Measurements from ENCODE around the gene SELENOF. TPM values are rescaled to one million over a fixed set of nuclear protein-coding genes. Genes with fewer than 3 reads are reported as not detected.
"Not testable (repeated sequence)": the region's sequence is repeated elsewhere in the genome, so short reads cannot be mapped to it uniquely, and the experiment has no call there.

SELENOF gene
- total RNA-seq, 1 experiment from 2014 or later = 257 TPM

- DNase-seq (ENCODE audit: low read depth, low spot score) = no peak
These were observed 45.4 kb downstream of the SELENOF start for GRCh38 chr1:86868477-86868876.

GRCh38 chr1:86867278-86867677, 46.6 kb downstream of the SELENOF start:
- in situ Hi-C loops (cut with HindIII; ENCODE audit: low pct_unique_long_range_greater_than_20kb, low sequenced_read_pairs); DNase-seq (ENCODE audit: low read depth, low spot score): not testable (repeated sequence)

More at GRCh38 chr1:86868477-86868876, 45.4 kb downstream of the SELENOF start:
- in situ Hi-C loops (cut with HindIII; ENCODE audit: low pct_unique_long_range_greater_than_20kb, low sequenced_read_pairs) = no loop called here

- no peak for DNase-seq (ENCODE audit: low read depth, low spot score)
- in situ Hi-C loops (cut with HindIII; ENCODE audit: low pct_unique_long_range_greater_than_20kb, low sequenced_read_pairs) = no loop called here
These were observed 47.3 kb downstream of the SELENOF start for GRCh38 chr1:86866665-86867064.

GRCh38 chr1:86865973-86866637, 47.8 kb downstream of the SELENOF start:
- in situ Hi-C loops (cut with HindIII; ENCODE audit: low pct_unique_long_range_greater_than_20kb, low sequenced_read_pairs) = no loop called here
- DNase-seq (ENCODE audit: low read depth, low spot score) = no peak

- in situ Hi-C loops (cut with HindIII; ENCODE audit: low pct_unique_long_range_greater_than_20kb, low sequenced_read_pairs) = no loop called here
- no peak for DNase-seq (ENCODE audit: low read depth, low spot score)
These were observed 51.0 kb downstream of the SELENOF start for GRCh38 chr1:86862920-86863319.

GRCh38 chr1:86861424-86861823, 52.5 kb downstream of the SELENOF start:
- in situ Hi-C loops (cut with HindIII; ENCODE audit: low pct_unique_long_range_greater_than_20kb, low sequenced_read_pairs) = no loop called here

GRCh38 chr1:86860424-86860823, 53.5 kb downstream of the SELENOF start:
- no peak for DNase-seq (ENCODE audit: low read depth, low spot score)
- in situ Hi-C loops (cut with HindIII; ENCODE audit: low pct_unique_long_range_greater_than_20kb, low sequenced_read_pairs) = no loop called here

More at GRCh38 chr1:86861424-86861823, 52.5 kb downstream of the SELENOF start:
- DNase-seq (ENCODE audit: low read depth, low spot score) = no peak

GRCh38 chr1:86860020-86860419, 53.9 kb downstream of the SELENOF start:
- DNase-seq (ENCODE audit: low read depth, low spot score) = no peak
- in situ Hi-C loops (cut with HindIII; ENCODE audit: low pct_unique_long_range_greater_than_20kb, low sequenced_read_pairs) = no loop called here

- no peak for DNase-seq (ENCODE audit: low read depth, low spot score)
- in situ Hi-C loops (cut with HindIII; ENCODE audit: low pct_unique_long_range_greater_than_20kb, low sequenced_read_pairs) = no loop called here
These were observed 55.2 kb downstream of the SELENOF start for GRCh38 chr1:86858524-86859261.

- DNase-seq (ENCODE audit: low read depth, low spot score) = no peak
- in situ Hi-C loops (cut with HindIII; ENCODE audit: low pct_unique_long_range_greater_than_20kb, low sequenced_read_pairs) = no loop called here
These were observed 57.7 kb downstream of the SELENOF start for GRCh38 chr1:86856196-86856595.

- no peak for DNase-seq (ENCODE audit: low read depth, low spot score)
- in situ Hi-C loops (cut with HindIII; ENCODE audit: low pct_unique_long_range_greater_than_20kb, low sequenced_read_pairs) = no loop called here
These were observed 59.6 kb downstream of the SELENOF start for GRCh38 chr1:86854352-86854751.

- in situ Hi-C loops (cut with HindIII; ENCODE audit: low pct_unique_long_range_greater_than_20kb, low sequenced_read_pairs) = no loop called here
- DNase-seq (ENCODE audit: low read depth, low spot score) = no peak
These were observed 61.0 kb downstream of the SELENOF start for GRCh38 chr1:86852782-86853408.

- no peak for DNase-seq (ENCODE audit: low read depth, low spot score)
- in situ Hi-C loops (cut with HindIII; ENCODE audit: low pct_unique_long_range_greater_than_20kb, low sequenced_read_pairs) = no loop called here
These were observed 61.6 kb downstream of the SELENOF start for GRCh38 chr1:86852289-86852688.

GRCh38 chr1:86849756-86850155, 64.2 kb downstream of the SELENOF start:
- DNase-seq (ENCODE audit: low read depth, low spot score) = no peak
- in situ Hi-C loops (cut with HindIII; ENCODE audit: low pct_unique_long_range_greater_than_20kb, low sequenced_read_pairs) = no loop called here

GRCh38 chr1:86848654-86849053, 65.3 kb downstream of the SELENOF start:
- in situ Hi-C loops (cut with HindIII; ENCODE audit: low pct_unique_long_range_greater_than_20kb, low sequenced_read_pairs) = no loop called here
- no peak for DNase-seq (ENCODE audit: low read depth, low spot score)

GRCh38 chr1:86846164-86846647, 67.7 kb downstream of the SELENOF start:
- no peak for DNase-seq (ENCODE audit: low read depth, low spot score)

GRCh38 chr1:86845514-86845913, 68.4 kb downstream of the SELENOF start:
- no peak for DNase-seq (ENCODE audit: low read depth, low spot score)

More at GRCh38 chr1:86846164-86846647, 67.7 kb downstream of the SELENOF start:
- in situ Hi-C loops (cut with HindIII; ENCODE audit: low pct_unique_long_range_greater_than_20kb, low sequenced_read_pairs) = no loop called here

GRCh38 chr1:86841116-86841515, 72.8 kb downstream of the SELENOF start:
- DNase-seq (ENCODE audit: low read depth, low spot score) = no peak
- in situ Hi-C loops (cut with HindIII; ENCODE audit: low pct_unique_long_range_greater_than_20kb, low sequenced_read_pairs) = no loop called here

More at GRCh38 chr1:86845514-86845913, 68.4 kb downstream of the SELENOF start:
- in situ Hi-C loops (cut with HindIII; ENCODE audit: low pct_unique_long_range_greater_than_20kb, low sequenced_read_pairs) = no loop called here
